ENCODE data around the gene SYMPK.

DNA sequence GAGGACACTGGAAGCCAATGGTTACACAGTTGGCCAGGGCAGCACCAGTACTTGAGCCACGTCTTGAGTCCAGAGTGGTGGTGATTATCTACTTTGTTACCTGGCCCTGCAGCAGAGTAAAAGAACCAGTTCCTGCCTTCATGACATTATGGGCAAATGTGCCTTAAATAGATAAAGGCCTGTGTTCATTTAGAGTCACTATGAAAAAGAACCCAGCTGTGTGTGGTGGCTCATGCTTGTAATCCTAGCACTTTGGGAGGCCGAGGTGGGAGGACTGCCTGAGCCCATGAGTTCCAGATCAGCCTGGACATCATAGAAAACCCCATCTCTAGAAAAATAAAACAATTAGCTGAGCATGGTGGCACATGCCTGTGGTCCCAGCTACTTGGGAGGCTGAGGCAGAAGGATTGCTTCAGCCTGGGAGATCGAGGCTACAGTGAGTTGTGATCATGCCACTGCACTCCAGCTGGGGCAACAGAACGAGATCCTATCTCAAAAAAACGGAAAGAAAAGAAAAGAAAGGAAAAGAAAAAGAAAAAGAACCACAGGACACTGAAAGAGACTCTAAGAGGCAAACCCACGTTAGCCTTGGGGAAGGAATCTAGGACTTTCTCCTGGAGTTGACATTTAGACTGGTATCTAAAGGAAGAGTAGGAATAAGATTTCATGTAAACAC is 26.4 kb upstream of the SYMPK start:
- TF ChIP-seq POLR2A (IDR thresholded peaks at IDR 0.05) = no peak
- TF ChIP-seq, protein P1, sequence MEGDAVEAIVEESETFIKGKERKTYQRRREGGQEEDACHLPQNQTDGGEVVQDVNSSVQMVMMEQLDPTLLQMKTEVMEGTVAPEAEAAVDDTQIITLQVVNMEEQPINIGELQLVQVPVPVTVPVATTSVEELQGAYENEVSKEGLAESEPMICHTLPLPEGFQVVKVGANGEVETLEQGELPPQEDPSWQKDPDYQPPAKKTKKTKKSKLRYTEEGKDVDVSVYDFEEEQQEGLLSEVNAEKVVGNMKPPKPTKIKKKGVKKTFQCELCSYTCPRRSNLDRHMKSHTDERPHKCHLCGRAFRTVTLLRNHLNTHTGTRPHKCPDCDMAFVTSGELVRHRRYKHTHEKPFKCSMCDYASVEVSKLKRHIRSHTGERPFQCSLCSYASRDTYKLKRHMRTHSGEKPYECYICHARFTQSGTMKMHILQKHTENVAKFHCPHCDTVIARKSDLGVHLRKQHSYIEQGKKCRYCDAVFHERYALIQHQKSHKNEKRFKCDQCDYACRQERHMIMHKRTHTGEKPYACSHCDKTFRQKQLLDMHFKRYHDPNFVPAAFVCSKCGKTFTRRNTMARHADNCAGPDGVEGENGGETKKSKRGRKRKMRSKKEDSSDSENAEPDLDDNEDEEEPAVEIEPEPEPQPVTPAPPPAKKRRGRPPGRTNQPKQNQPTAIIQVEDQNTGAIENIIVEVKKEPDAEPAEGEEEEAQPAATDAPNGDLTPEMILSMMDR (IDR thresholded peaks at IDR 0.05) = no peak

Measured in Peyer's patch (tissue), 4 donors.